Psoas muscle (tissue), 8 donors: Measurements from ENCODE around the gene FALEC. TPM values are rescaled to one million over a fixed set of nuclear protein-coding genes. Genes with fewer than 3 reads are reported as not detected.

Experiments
- ATAC-seq, 4 donors: fragments of 200-7000 bp; cut with Tn5 transposase; one replicate each; pipeline ENCODE4 v1.9.1; 2020; ENCODE audit warnings: moderate library complexity in 3 of 4, mild to moderate bottlenecking in 2 of 4
- DNase-seq, 2 donors: peaks; one replicate each; pipeline ENCODE4 v3.0.0-alpha.2; 2020
- H3K27ac ChIP-seq: fragments of 200-600 bp; one replicate; pipeline ENCODE4 v1.8.0; 2022
- H3K27me3 ChIP-seq, 3 donors: fragments of 200-600 bp in 1 of 3; one replicate each; pipeline versions ENCODE4 v1.6.1 to v1.8.0; 2013 to 2022; ENCODE audit warnings: low read length in 2 of 3, mild to moderate bottlenecking in 2 of 3, moderate library complexity in 1 of 3; ENCODE audit not compliant: insufficient read depth in 3 of 3
- H3K36me3 ChIP-seq, 2 donors: fragments of 200-600 bp in 1 of 2; one replicate each; pipeline versions ENCODE4 v1.6.1 to v1.8.0; 2013 to 2022; ENCODE audit warnings: low read depth in 1 of 2, mild to moderate bottlenecking in 1 of 2, moderate library complexity in 1 of 2; ENCODE audit not compliant: insufficient read depth in 1 of 2
- H3K4me1 ChIP-seq: fragments of 200-600 bp; one replicate; pipeline ENCODE4 v1.8.0; 2022
- H3K4me3 ChIP-seq: fragments of 200-600 bp; one replicate; pipeline ENCODE4 v1.8.0; 2022; ENCODE audit warnings: mild to moderate bottlenecking
- H3K9me3 ChIP-seq: fragments of 200-600 bp; one replicate; pipeline ENCODE4 v1.8.0; 2022
- WGBS, 3 donors: extraction: QIAGEN DNeasy Blood & Tissue Kit; methylation state at CpG; one replicate each; pipeline versions ENCODE4 v1.1.6 to v1.1.7; 2013; 5-methylcytosine and 5-hydroxymethylcytosine counted together
- intact Hi-C, 2 donors: fragments of 100-400 bp; cut with DNase I; formaldehyde crosslinking; loops; one replicate each; pipeline versions ENCODE4 v1.11.0 to v1.14.2; 2022
- polyA plus RNA-seq, 3 donors: library from polyadenylated mRNA; stranded (reverse); fragments of 200-250 nt; gene quantifications; one replicate each; pipeline ENCODE4 v1.2.3, GENCODE V29; 2013
- total RNA-seq, 4 donors: library from RNA; stranded (reverse); fragmentation: NEBNext Ultra II Directional in 2 of 4; extraction: Animal tissue kit (Norgen Biotek cat#: 25700) in 2 of 4; gene quantifications; one replicate each; pipeline versions ENCODE4 v1.2.1 to v1.2.4, GENCODE V29; 2021 to 2023
- TF ChIP-seq, protein P1 (sequence below): fragments of 200-600 bp; IDR thresholded peaks from one replicate; pipeline ENCODE4 v1.8.0; 2022; ENCODE audit warnings: antibody characterized with exemption
- donor health status: healthy with polysubstance abuse.
- donor health status: DM: no; HTN: no; CAD: no; lungs with moderate emphysema.
- donor health status: Bipolar disorder and iron deficiency.
- donor health status: healthy.
- donor health status: DM: yes; HTN: yes; CAD: no.
- donor health status: DM: no; HTN: no; CAD: no.
- donor health status: DM: no; HTN: no; CAD: no.
- donor health status: DM: yes; HTN: yes; CAD: no.

Gene FALEC
- total and polyA plus RNA-seq, 7 donors, result 0.38 to 1.2 (median 0.39) TPM; not detected in 4

DNA sequence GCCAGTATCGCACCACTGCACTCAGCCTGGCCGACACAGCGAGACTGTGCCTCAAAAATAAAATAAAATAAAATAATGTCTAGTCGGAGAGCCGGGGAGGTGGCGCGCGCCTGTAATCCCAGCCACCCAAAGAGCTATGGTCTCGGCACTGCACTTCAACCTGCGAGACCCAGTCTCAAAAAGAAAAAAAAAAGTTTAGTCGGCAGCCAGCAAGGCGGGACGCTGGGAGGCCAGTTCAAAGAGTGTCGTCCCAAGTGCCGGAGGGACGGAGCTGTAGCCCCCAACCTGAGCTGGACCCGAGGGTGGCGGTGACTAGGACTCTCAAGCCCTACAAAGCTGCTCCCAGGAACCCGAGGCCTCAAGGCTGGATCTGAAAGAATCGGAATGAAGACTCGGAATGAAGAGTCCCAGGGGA is 632 bp upstream of the FALEC start:
- H3K4me3 ChIP-seq, result peak overlapping the region; percentile 74
- no peaks in the 10 kb centered on the region for H3K9me3 ChIP-seq
- H3K27ac ChIP-seq, result peak overlapping the region; percentile 94
- intact Hi-C loops, result loop anchor here in 1 of 2 donors (5.0 kb wide), 1 partner anchor 38 kb away; no protein-coding TSS in a partner anchor
- peaks cover 0 to 24% of the 10 kb centered on the region in 2 donors for H3K36me3 ChIP-seq
- DNase-seq (no peak), ATAC-seq (peak in 2 of 4 donors; percentile 23 to 35)
- H3K4me1 ChIP-seq, result peaks cover 6% of the 10 kb centered on the region
- H3K27me3 ChIP-seq, result no peaks in the 10 kb centered on the region
- WGBS, 3 donors, result 24 to 27% (median 24%) methylated on average over 21 of the region's 21 CpGs
- TF ChIP-seq, protein P1, sequence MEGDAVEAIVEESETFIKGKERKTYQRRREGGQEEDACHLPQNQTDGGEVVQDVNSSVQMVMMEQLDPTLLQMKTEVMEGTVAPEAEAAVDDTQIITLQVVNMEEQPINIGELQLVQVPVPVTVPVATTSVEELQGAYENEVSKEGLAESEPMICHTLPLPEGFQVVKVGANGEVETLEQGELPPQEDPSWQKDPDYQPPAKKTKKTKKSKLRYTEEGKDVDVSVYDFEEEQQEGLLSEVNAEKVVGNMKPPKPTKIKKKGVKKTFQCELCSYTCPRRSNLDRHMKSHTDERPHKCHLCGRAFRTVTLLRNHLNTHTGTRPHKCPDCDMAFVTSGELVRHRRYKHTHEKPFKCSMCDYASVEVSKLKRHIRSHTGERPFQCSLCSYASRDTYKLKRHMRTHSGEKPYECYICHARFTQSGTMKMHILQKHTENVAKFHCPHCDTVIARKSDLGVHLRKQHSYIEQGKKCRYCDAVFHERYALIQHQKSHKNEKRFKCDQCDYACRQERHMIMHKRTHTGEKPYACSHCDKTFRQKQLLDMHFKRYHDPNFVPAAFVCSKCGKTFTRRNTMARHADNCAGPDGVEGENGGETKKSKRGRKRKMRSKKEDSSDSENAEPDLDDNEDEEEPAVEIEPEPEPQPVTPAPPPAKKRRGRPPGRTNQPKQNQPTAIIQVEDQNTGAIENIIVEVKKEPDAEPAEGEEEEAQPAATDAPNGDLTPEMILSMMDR, result no peak

DNA sequence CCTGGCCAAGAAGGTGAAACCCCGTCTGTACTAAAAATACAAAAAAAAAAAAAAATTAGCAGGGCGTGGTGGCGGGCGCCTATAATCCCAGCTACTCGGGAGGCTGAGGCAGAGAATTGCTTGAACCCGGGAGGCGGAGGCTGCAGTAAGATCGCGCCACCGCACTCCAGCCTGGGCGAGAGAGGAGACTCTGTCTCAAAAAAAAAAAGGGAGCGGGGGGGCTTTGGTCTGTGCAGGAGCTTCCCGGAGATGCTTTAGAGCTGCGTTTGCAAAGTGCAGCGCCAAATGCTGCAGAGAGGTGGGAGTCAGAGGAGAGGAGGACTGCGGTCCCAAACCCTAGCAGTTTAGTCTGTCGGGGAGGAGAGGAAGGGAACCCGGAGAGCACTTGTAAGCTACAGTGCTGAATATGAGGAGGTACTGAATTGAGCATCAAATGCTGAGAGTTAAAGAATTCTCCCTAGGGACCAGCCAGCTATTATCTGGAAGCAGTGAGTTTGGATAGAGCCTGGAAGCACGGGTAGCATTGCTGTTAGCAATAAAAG is 569 bp downstream of the FALEC start:
- Histone ChIP-seq H3K27ac (peak overlapping the region; percentile 94), H3K4me3 (peak overlapping the region; percentile 74), H3K36me3 (peaks cover 0 to 19% of the 10 kb centered on the region in 2 donors), H3K9me3 (no peaks in the 10 kb centered on the region), H3K4me1 (peaks cover 8% of the 10 kb centered on the region), H3K27me3 (no peaks in the 10 kb centered on the region)
- 1 to 3% (median 3%) methylated on average over 15 to 19 of the region's 19 CpGs for WGBS, 3 donors
- DNase-seq, result no peak
- peak in 2 of 4 donors; percentile 2 to 5 for ATAC-seq
- TF ChIP-seq, protein P1, result no peak
- intact Hi-C loops, result loop anchor here in 1 of 2 donors (5.0 kb wide), 1 partner anchor 39 kb away; no protein-coding TSS in a partner anchor

DNA sequence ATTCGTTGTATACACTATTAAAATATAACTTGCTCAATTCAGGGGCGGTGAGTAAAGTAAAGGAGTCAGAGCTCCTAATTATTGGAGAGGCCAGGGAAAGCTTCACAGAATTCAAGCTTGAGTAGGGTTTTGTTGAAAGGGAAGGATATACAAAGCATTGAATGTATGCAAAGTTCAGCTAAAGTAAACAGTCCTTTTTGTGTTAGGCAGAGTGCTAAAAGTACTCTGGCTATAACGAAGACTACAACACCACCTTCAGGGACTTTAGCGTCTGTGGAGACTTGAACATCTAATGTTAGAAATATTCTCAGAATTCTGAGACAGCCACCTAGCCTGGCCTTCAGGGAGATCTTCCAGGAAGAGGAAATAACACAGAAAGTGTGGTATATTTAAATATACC is 1.1 kb downstream of the FALEC start:
- H3K27me3 ChIP-seq, result no peaks in the 10 kb centered on the region
- no peak for ATAC-seq
- WGBS, 3 donors, result 33 to 56% (median 38%) methylated on average over 4 of the region's 4 CpGs
- no peak for DNase-seq
- H3K36me3 ChIP-seq, result peaks cover 0 to 14% of the 10 kb centered on the region in 2 donors
- intact Hi-C loops, result loop anchor here in 1 of 2 donors (5.0 kb wide), 1 partner anchor 39 kb away; no protein-coding TSS in a partner anchor
- TF ChIP-seq, protein P1, result no peak
- H3K9me3 ChIP-seq, result no peaks in the 10 kb centered on the region
- peak overlapping the region; percentile 74 for H3K4me3 ChIP-seq
- H3K4me1 ChIP-seq, result peaks cover 13% of the 10 kb centered on the region
- peak overlapping the region; percentile 94 for H3K27ac ChIP-seq

DNA sequence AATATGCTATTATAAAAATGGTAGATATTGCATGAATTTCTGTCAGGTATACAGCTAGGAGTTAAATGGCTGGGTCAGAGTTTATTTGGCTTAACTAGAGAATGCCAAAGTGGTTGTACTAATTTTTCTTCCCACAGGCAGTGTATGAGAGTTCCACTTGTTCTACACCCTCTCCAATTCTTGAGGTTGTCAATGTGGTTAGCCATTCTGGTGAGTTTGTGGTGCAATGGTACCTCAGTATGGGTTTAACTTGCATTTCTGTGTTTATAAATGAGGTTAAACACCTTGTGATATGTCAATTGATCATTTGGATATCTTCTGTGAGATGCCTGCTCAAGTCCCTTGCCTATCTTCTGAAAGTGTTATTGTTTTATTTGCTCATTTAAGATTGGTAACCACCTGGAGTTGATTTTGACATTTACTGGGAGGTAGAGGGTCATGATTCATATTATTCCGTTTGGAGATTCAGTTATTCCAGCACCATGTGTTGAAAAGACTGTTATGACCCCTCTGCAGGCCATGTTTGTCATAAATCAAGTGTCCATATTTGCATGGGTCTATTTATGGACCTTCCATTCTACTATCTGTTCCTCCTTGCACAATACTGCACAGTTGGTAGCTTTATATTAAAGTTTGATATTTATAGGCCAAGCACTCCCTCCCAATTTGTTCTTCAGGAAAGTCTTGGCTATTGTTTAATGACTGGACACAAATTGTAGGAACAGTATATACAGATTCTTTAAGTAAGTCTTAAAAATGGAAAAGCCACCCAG is 5.8 kb downstream of the FALEC start:
- intact Hi-C loops, result no loop called here
- ATAC-seq, result peak; percentile 71 to 91 (median 82)
- H3K27ac ChIP-seq, result peak overlapping the region; percentile 14

More for the DNA sequence above, 5.8 kb downstream of the FALEC start:
- TF ChIP-seq, protein P1, result no peak
- WGBS, 3 donors, result 13 to 29% (median 18%) methylated on average over 1 of the region's 1 CpG
- DNase-seq, result no peak
- Histone ChIP-seq H3K4me1 (peaks cover 12% of the 10 kb centered on the region), H3K27me3 (no peaks in the 10 kb centered on the region), H3K36me3 (peaks cover 0 to 5% of the 10 kb centered on the region in 2 donors), H3K4me3 (no peak overlapping the region), H3K9me3 (no peaks in the 10 kb centered on the region)
